HG03139 (cell line): ENCODE results near the gene PHACTR2.
"Not testable (repeated sequence)": the region's sequence is repeated elsewhere in the genome, so short reads cannot be mapped to it uniquely, and the experiment has no call there.

ENCODE experiments used
- ATAC-seq: cut with Tn5 transposase; IDR thresholded peaks from one replicate; pipeline ENCODE4 v1.9.1; 2021; ENCODE audit not compliant: unreplicated experiment

Gene PHACTR2

GRCh38 chr6:143851706-143852105 is 173.9 kb downstream of the PHACTR2 start:
- not testable (repeated sequence) for ATAC-seq

DNA sequence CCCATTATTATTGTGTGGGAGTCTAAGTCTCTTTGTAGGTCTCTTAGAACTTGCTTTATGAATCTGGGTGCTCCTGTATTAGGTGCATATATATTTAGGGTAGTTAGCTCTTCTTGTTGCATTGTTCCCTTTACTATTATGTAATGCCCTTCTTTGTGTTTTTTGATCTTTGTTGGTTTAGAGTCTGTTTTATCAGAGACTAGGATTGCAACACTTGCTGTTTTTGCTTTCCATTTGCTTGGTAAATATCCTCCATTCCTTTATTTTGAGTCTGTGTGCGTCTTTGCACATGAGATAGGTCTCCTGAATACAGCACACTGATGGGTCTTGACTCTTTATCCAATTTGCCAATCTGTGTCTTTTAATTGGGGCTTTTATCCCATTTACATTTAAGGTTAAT is 177.3 kb downstream of the PHACTR2 start:
- ATAC-seq, result not testable (repeated sequence)

DNA sequence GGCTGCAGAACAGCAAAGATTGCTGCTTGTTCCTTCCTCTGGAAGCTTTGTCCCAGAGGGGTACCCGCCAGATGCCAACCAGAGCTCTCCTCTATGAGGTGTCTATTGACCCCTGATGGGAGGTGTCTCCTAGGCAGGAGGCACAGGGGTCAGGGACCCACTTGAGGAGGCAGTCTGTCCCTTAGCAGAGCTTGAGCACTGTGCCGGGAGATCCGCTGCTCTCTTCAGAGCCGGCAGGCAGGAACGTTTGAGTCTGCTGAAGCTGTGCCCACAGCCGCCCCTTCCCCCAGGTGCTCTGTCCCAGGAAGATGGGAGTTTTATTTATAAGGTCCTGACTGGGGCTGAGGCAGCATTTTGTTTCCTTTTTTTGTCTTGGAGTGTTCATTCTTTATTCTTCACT is 179.0 kb downstream of the PHACTR2 start:
- ATAC-seq, result not testable (repeated sequence)

DNA sequence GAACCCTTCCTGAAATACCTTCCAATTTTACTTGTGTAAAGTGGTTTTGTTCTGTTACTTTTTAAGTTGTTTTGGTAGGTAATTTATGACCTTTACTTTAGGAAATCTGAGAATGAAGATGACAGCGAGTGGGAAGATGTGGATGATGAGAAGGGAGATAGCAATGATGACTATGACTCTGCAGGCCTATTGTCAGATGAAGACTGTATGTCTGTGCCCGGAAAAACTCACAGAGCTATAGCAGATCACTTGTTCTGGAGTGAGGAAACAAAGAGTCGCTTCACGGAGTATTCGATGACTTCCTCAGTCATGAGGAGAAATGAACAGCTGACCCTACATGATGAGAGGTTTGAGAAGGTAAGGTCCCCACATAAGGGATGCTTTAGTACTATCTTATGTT is 179.9 kb downstream of the PHACTR2 start:
- no peak for ATAC-seq

GRCh38 chr6:143859891-143860660 is 182.3 kb downstream of the PHACTR2 start:
- ATAC-seq, result no peak

- ATAC-seq, result no peak
Observed at GRCh38 chr6:143863771-143864170, 186.0 kb downstream of the PHACTR2 start.

- ATAC-seq, result no peak
Observed at GRCh38 chr6:143864234-143864633, 186.5 kb downstream of the PHACTR2 start, which contains the start of gene ZC2HC1B. ZC2HC1B (plus strand) TSS chr6:143864474; CDS start chr6:143864540, 66 bp downstream.

GRCh38 chr6:143867236-143867635 is 189.5 kb downstream of the PHACTR2 start:
- no peak for ATAC-seq

- ATAC-seq, result not testable (repeated sequence)
Observed at GRCh38 chr6:143868808-143869207, 191.0 kb downstream of the PHACTR2 start.

DNA sequence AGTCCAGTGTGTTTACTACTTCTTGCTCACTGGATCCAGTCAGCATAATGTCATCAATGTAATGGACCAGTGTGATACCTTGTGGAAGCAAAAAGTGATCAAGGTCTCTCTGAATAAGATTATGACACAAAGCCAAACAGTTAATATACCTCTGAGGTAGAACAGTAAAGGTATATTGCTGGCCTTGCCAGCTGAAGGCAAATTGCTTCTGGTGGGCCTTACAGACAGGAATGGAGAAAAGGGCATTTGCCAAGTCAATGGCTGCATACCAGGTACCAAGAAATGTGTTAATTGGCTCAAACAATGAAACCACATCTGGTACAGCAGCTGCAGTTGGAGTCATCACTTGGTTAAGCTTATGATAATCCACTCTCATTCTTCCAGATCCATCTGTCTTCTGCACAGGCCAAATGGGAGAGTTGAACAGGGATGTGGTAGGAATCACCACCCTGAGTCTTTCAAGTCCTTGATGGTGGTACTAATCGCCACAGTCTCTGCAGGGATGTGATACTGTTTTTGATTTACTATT is 193.5 kb downstream of the PHACTR2 start:
- ATAC-seq, result not testable (repeated sequence)

- peak; percentile 98 for ATAC-seq
Observed at GRCh38 chr6:143872201-143872600, 194.4 kb downstream of the PHACTR2 start.

- ATAC-seq, result not testable (repeated sequence)
Observed at GRCh38 chr6:143873600-143873999, 195.8 kb downstream of the PHACTR2 start.

- ATAC-seq, result not testable (repeated sequence)
Observed at GRCh38 chr6:143874503-143874902, 196.7 kb downstream of the PHACTR2 start.

DNA sequence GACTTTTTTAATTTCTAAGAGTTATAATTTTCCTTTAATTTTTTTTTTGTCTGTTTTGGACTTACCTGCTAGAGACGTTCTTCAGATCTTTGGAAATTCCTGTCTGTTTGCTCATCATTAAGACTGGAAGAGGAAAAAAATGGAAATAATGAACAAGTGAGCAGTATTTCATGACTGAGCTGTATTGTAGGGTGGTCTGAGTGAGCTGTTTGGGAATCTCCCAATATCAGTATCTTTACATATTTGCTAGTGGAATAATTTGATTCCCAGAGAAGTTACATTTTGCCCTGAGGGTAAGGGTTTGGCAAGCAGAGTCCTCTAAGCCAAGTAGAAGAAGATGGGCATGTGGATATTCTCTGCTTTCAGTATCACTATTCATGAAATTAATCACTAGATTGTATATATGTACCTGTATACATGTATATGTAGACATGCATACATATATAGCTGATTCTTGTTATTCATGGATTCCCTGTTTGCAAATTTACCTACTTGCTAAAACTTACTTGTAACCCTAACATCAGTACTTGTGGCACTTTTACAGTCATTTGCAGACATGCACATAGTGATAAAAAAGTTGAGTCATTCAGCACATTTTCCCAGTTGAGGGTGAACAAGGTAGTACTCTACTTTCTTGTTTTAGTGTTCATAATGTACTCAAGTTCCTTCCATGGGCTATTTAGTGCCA is 200.0 kb downstream of the PHACTR2 start:
- no peak for ATAC-seq

- ATAC-seq, result no peak
Observed at GRCh38 chr6:143878272-143878760, 200.6 kb downstream of the PHACTR2 start.

- no peak for ATAC-seq
Observed at GRCh38 chr6:143880412-143880811, 202.6 kb downstream of the PHACTR2 start.
